Measurements from ENCODE around the gene TRPV2.

Gene TRPV2

DNA sequence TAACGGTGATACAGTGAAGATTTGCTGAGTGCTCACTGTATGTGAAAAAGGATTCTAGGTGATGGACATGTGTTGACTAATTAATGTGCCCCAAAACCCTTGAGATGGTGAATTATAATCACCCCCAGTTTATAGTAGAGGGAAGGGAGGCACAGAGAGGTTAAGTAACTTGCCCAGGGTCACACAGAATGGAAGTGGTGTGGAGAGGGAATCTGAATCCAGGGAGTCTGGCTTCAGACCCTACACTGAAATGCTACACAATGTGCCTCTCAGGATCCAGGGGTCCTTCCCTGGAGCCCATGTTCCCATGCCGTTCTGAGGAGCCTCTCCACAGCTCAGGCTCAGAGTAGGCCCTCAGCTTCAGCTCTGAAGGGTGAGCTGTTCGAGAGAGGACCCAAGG lies 11.6 kb downstream of the TRPV2 start:
- TF ChIP-seq, protein P1, sequence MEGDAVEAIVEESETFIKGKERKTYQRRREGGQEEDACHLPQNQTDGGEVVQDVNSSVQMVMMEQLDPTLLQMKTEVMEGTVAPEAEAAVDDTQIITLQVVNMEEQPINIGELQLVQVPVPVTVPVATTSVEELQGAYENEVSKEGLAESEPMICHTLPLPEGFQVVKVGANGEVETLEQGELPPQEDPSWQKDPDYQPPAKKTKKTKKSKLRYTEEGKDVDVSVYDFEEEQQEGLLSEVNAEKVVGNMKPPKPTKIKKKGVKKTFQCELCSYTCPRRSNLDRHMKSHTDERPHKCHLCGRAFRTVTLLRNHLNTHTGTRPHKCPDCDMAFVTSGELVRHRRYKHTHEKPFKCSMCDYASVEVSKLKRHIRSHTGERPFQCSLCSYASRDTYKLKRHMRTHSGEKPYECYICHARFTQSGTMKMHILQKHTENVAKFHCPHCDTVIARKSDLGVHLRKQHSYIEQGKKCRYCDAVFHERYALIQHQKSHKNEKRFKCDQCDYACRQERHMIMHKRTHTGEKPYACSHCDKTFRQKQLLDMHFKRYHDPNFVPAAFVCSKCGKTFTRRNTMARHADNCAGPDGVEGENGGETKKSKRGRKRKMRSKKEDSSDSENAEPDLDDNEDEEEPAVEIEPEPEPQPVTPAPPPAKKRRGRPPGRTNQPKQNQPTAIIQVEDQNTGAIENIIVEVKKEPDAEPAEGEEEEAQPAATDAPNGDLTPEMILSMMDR (conservative IDR thresholded peaks at IDR 0.05): no peak
- no peak for TF ChIP-seq ZFX (IDR thresholded peaks at IDR 0.05)
- no peak overlapping the region for H3K27ac ChIP-seq

DNA sequence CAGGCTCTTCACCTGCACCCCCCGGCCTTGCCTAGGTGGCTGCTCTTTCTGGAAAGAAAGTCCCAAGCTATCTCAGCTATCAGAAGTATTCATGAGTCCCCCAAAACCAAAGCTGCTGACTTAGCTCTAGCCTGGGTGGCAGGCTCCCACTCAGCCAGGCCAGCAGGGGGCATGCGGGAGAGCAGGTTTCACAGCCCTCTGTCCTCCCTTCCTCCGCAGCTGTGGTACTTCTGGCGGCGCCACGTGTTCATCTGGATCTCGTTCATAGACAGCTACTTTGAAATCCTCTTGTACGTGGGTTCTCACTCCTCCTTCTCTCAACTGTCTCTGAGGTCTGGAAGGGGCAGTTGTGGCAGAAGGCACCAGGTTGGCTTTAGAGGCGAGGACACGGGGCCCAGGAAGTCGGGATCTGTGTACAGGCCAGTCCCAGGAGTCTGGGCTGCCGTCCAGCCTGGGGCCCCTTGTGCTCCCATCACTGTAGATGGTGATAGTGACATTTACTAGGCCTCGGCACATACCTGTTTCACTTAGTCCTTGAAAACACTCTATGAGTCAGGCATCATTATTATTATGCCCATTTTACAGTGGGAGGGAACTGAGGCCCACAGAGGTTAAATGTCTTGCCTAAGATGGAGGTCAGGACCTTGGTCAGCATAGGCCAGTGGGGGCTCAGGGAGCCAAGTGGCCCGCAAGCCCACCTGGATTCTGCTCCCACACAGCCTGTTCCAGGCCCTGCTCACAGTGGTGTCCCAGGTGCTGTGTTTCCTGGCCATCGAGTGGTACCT lies 12.9 kb downstream of the TRPV2 start:
- no peak for TF ChIP-seq ZFX (IDR thresholded peaks at IDR 0.05)
- TF ChIP-seq, protein P1 (conservative IDR thresholded peaks at IDR 0.05): no peak; the same call in 1 of the 2 replicates

DNA sequence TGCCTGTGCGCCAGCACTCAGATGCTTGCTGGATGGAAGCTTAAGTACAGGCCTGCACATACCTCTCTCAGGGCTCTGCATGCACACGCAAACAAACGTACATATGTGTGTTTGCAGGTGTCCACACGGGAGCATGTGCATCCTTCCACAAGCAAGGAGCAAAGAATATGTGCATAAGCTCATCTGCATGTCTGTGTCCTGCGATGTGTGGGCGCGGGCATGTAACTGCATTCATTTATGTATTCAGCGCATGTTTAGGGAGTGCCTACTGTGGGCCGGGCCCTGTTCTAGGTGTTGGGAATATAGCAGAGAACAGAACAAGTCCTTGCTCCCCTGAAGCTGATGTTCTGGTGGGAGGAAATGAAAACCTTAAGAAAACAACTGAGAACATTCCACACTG lies 13.7 kb downstream of the TRPV2 start:
- no peak for TF ChIP-seq ZFX (IDR thresholded peaks at IDR 0.05)
- TF ChIP-seq, protein P1 (conservative IDR thresholded peaks at IDR 0.05): no peak
- no peak overlapping the region for H3K27ac ChIP-seq

More for the DNA sequence above, 12.9 kb downstream of the TRPV2 start:
- H3K27ac ChIP-seq: no peak overlapping the region

DNA sequence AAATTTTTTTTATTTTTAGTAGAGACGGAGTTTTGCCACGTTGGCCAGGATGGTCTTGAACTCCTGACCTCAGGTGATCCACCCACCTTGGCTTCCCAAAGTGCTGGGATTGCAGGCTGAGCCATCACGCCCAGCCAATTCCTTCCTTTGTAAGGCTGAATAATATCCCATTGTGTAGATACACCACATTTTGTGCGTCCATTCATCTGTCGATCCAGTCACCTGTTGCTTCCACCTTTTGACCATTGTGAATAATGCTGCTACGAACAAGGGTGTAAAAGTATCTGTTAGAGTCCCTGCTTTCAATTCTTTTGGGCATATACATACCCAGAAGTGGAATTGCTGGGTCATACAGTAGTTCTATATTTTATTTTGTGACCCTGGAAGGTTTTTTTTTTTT lies 15.3 kb downstream of the TRPV2 start:
- TF ChIP-seq ZFX (IDR thresholded peaks at IDR 0.05): no peak
- H3K27ac ChIP-seq: no peak overlapping the region

DNA sequence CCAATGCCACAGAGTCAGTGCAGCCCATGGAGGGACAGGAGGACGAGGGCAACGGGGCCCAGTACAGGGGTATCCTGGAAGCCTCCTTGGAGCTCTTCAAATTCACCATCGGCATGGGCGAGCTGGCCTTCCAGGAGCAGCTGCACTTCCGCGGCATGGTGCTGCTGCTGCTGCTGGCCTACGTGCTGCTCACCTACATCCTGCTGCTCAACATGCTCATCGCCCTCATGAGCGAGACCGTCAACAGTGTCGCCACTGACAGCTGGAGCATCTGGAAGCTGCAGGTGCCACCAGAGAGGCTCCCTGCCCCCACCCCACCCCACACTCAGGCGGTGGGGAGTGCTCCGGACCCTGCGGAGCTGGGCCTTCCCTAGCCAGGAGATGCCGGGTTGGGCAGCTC lies 16.6 kb downstream of the TRPV2 start:
- TF ChIP-seq, protein P1 (conservative IDR thresholded peaks at IDR 0.05): no peak
- TF ChIP-seq ZFX (IDR thresholded peaks at IDR 0.05): no peak
- H3K27ac ChIP-seq: no peak overlapping the region

DNA sequence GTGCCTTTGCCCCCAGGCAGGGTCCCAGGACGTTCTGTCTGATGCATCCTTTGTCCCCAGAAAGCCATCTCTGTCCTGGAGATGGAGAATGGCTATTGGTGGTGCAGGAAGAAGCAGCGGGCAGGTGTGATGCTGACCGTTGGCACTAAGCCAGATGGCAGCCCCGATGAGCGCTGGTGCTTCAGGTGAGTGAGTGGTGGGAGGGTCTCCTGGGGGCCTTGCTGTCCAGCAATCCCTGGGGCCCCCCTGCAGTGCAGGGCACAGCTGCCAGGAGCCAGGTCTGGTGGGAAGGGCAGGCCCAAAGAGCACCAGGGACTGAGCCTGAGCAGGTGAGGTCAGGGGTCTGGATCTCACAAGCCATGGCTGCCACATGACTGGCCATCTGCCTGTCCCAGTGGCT lies 18.1 kb downstream of the TRPV2 start:
- no peak overlapping the region for H3K27ac ChIP-seq
- TF ChIP-seq, protein P1 (conservative IDR thresholded peaks at IDR 0.05): no peak
- TF ChIP-seq ZFX (IDR thresholded peaks at IDR 0.05): no peak

DNA sequence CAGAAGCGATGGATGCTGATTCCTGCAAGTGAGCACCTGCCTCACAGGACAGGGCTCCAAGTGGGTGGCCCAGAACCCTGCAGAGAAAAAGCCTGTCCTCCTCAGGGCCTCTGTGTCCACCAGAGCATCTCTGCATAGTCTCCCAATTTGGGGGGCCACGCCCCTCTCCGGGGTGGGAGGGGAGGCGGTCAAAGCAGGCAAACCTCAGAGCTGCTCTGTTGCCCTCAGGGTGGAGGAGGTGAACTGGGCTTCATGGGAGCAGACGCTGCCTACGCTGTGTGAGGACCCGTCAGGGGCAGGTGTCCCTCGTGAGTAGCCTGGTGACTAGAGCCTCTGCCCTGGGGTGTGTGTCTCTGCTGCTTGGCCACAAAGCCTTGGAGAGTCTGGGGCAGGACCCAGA lies 19.3 kb downstream of the TRPV2 start:
- no peak for TF ChIP-seq ZFX (IDR thresholded peaks at IDR 0.05)
- TF ChIP-seq, protein P1 (conservative IDR thresholded peaks at IDR 0.05): no peak
- no peak overlapping the region for H3K27ac ChIP-seq

Data from C4-2B (cell line).